Breast epithelium (tissue), 3 donors: ENCODE results near the gene WDR6.

Source experiments
- CTCF ChIP-seq, 3 donors: fragments of 450-650 bp; IDR thresholded peaks; one replicate each; pipeline ENCODE4 v1.5.1; 2016 to 2017; ENCODE audit warnings: antibody characterized with exemption in 3 of 3, mild to moderate bottlenecking in 3 of 3, moderate library complexity in 3 of 3
- POLR2A ChIP-seq: fragments of 450-650 bp; IDR thresholded peaks from one replicate; pipeline ENCODE4 v1.6.1; 2016; ENCODE audit warnings: antibody characterized with exemption, mild to moderate bottlenecking, moderate library complexity

DNA sequence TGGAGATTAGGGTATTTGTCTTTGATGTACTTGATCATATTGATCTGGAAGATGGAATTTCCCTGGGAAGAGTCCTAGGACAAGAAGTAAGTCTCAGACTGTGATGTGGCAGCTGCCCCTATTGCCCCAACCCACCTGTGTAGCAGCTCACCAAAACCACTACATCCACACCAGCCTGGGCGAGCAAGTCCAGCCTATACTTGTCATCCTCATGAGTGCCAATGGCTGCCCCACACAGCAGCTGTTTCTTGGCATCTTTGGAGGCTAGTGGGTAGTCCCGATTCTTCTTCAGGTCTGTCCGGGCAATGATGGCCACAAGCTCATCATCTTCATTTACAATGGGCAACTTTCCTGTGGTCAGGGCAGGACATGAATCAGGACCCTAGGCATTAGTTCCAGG is 19.3 kb downstream of the WDR6 start:
- TF ChIP-seq CTCF (IDR thresholded peaks at IDR 0.05) = no peak
- no peak for TF ChIP-seq POLR2A
